Measurements from ENCODE around the gene SLC1A5.

The SLC1A5 gene

DNA sequence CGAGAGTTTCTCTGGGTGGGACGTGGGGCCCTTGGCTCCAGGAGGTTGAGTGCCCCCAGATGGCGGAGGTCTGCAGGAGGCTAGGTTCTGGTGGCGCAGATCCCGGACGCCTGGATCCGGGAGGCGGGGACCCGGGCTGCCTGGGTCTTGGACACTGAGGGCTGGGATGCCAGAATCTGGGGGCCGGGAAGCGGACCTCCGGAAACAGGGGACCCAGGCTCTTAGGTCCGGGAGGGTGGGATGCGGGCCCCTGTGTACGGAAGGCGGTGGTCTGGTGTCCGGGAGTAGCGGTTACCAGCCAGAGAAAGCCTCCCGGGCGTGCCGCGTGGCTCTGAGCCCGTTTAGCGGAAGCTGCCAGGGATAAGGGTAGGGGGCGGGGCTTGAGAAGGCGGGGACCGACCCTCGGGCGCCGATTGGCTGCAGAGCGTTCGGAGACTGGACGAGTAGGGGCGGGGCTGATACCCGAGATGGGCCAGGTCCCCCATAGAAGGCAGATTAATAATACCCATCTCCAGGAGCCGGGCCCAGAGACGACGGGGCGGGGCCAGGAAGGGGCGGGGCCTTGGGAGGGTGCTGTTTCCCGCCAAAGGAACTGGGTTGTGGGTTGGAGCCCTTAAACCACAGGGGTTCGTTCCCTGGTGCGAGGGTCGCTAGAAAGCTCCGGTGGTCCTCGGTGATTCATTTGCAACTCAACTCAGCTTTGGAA, at the start of gene SLC1A5:
Gene SLC1A5, minus strand, starts transcription at position 333 of the 706 bp plus-strand sequence. CDS start 629 bp downstream, outside the sequence.
- no peak for TF ChIP-seq CTCF (IDR thresholded peaks at IDR 0.05; ENCODE audit: low read depth, low read length)
- peak; percentile 95 for DNase-seq (ENCODE audit: extremely low read depth, low read depth)

- no peak for DNase-seq (ENCODE audit: extremely low read depth, low read depth)
- no peak for TF ChIP-seq CTCF (IDR thresholded peaks at IDR 0.05; ENCODE audit: low read depth, low read length)
These were observed 49.8 kb upstream of the SLC1A5 start for GRCh38 chr19:46838160-46838559.

GRCh38 chr19:46834984-46835383, 46.6 kb upstream of the SLC1A5 start:
- no peak for DNase-seq (ENCODE audit: extremely low read depth, low read depth)
- no peak for TF ChIP-seq CTCF (IDR thresholded peaks at IDR 0.05; ENCODE audit: low read depth, low read length)

GRCh38 chr19:46834121-46834520, 45.7 kb upstream of the SLC1A5 start:
- DNase-seq (ENCODE audit: extremely low read depth, low read depth), result no peak
- TF ChIP-seq CTCF (IDR thresholded peaks at IDR 0.05; ENCODE audit: low read depth, low read length), result no peak

- TF ChIP-seq CTCF (IDR thresholded peaks at IDR 0.05; ENCODE audit: low read depth, low read length), result no peak
These were observed 42.5 kb upstream of the SLC1A5 start for GRCh38 chr19:46830864-46831263.

GRCh38 chr19:46828484-46828883, 40.1 kb upstream of the SLC1A5 start:
- TF ChIP-seq CTCF (IDR thresholded peaks at IDR 0.05; ENCODE audit: low read depth, low read length), result no peak
- no peak for DNase-seq (ENCODE audit: extremely low read depth, low read depth)

More at GRCh38 chr19:46830864-46831263, 42.5 kb upstream of the SLC1A5 start:
- no peak for DNase-seq (ENCODE audit: extremely low read depth, low read depth)

GRCh38 chr19:46825731-46826055, 37.3 kb upstream of the SLC1A5 start:
- no peak for DNase-seq (ENCODE audit: extremely low read depth, low read depth)
- TF ChIP-seq CTCF (IDR thresholded peaks at IDR 0.05; ENCODE audit: low read depth, low read length), result no peak
